ENCODE results near the gene ITIH5. TPM values are rescaled to one million over a fixed set of nuclear protein-coding genes. Genes with fewer than 3 reads are reported as not detected.

Gene ITIH5
- total RNA-seq, 3 donors from 2014 or later (not counting 1 experiment from before 2014, with no cell fraction given): not detected

DNA sequence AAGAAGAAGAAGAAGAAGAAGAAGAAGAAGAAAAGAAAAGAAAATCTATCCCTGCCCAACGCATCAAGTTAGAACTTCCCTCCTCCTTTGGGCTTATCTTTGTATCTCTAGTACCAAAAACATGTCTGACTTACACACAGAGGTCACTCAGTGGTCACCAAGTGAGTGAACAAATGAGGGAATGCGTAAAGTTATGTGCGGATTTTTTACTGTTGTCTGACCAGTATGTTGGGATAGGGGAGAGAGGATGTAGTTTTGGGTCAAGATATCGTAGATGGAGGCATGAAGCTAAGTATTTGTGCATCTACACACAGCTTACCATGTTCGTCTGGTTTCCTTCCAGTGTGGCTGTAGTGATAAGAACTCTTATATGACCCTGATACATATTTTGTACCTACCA is 99.9 kb downstream of the ITIH5 start:
- H3K27ac Mint-ChIP-seq: no peak overlapping the region
- no peak overlapping the region for H3K4me3 Mint-ChIP-seq
- WGBS (ENCODE audit: insufficient coverage): 100% methylated on average over 4 of the region's 5 CpGs
- Histone ChIP-seq H3K9me3 (ENCODE audit: control insufficient read depth, insufficient read depth, low read length) (no peaks in the 10 kb centered on the region), H3K36me3 (ENCODE audit: control insufficient read depth, insufficient read depth, low read length) (no peaks in the 10 kb centered on the region), H3K27me3 (ENCODE audit: control insufficient read depth, insufficient read depth, low read length) (no peaks in the 10 kb centered on the region), H3K4me3 (ENCODE audit: low read length) (no peak overlapping the region), H3K27ac (ENCODE audit: low read length) (no peak overlapping the region), H3K4me1 (ENCODE audit: control insufficient read depth, insufficient read depth, low read length) (no peaks in the 10 kb centered on the region)
- H3K36me3 Mint-ChIP-seq: no peaks in the 10 kb centered on the region
- no peak for ATAC-seq
- intact Hi-C loops (cut with micrococcal nuclease): no loop called here
- peaks cover 0 to 1% of the 10 kb centered on the region in 2 donors for H3K27me3 Mint-ChIP-seq (ENCODE audit: low read depth in 2 of 2)
- TF ChIP-seq, protein P1, sequence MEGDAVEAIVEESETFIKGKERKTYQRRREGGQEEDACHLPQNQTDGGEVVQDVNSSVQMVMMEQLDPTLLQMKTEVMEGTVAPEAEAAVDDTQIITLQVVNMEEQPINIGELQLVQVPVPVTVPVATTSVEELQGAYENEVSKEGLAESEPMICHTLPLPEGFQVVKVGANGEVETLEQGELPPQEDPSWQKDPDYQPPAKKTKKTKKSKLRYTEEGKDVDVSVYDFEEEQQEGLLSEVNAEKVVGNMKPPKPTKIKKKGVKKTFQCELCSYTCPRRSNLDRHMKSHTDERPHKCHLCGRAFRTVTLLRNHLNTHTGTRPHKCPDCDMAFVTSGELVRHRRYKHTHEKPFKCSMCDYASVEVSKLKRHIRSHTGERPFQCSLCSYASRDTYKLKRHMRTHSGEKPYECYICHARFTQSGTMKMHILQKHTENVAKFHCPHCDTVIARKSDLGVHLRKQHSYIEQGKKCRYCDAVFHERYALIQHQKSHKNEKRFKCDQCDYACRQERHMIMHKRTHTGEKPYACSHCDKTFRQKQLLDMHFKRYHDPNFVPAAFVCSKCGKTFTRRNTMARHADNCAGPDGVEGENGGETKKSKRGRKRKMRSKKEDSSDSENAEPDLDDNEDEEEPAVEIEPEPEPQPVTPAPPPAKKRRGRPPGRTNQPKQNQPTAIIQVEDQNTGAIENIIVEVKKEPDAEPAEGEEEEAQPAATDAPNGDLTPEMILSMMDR (IDR thresholded peaks at IDR 0.05): no peak
- H3K9me3 Mint-ChIP-seq: no peaks in the 10 kb centered on the region
- no peak for DNase-seq
- no peaks in the 10 kb centered on the region for H3K4me1 Mint-ChIP-seq

DNA sequence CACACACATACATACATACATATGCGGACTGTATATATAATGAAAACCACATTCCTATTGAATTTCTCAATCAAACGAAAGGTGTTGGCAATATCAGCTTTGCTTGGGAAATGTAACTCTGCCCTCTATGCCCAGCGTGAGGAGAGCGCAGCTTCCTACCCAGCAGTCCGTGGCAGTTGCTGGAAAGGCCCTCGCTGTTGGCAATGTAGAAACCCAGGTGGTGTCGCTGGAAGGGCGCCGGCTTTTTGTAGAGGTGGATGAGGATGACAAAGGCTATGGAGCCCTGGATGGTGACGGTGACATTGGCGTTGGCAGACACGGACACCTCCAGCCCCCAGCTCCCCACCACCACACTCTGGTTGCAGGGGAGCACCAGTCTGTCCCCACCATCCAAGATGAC is 100.9 kb downstream of the ITIH5 start:
- Mint-ChIP-seq H3K36me3 (no peaks in the 10 kb centered on the region), H3K4me3 (no peak overlapping the region), H3K9me3 (no peaks in the 10 kb centered on the region), H3K4me1 (no peaks in the 10 kb centered on the region), H3K27me3 (ENCODE audit: low read depth in 2 of 2) (peaks cover 0 to 3% of the 10 kb centered on the region in 2 donors), H3K27ac (no peak overlapping the region)
- H3K27me3 ChIP-seq (ENCODE audit: control insufficient read depth, insufficient read depth, low read length): no peaks in the 10 kb centered on the region
- H3K4me1 ChIP-seq (ENCODE audit: control insufficient read depth, insufficient read depth, low read length): no peaks in the 10 kb centered on the region
- DNase-seq (no peak), ATAC-seq (no peak)
- no peak overlapping the region for H3K4me3 ChIP-seq (ENCODE audit: low read length)
- TF ChIP-seq, protein P1 (IDR thresholded peaks at IDR 0.05): no peak
- intact Hi-C loops (cut with micrococcal nuclease): no loop called here
- no peak overlapping the region for H3K27ac ChIP-seq (ENCODE audit: low read length)
- H3K36me3 ChIP-seq (ENCODE audit: control insufficient read depth, insufficient read depth, low read length): no peaks in the 10 kb centered on the region
- H3K9me3 ChIP-seq (ENCODE audit: control insufficient read depth, insufficient read depth, low read length): no peaks in the 10 kb centered on the region
- 94% methylated on average over 7 of the region's 12 CpGs for WGBS (ENCODE audit: insufficient coverage)

- no peaks in the 10 kb centered on the region for H3K4me1 Mint-ChIP-seq
- H3K4me3 Mint-ChIP-seq: no peak overlapping the region
- no peaks in the 10 kb centered on the region for H3K36me3 ChIP-seq (ENCODE audit: control insufficient read depth, insufficient read depth, low read length)
- no peak overlapping the region for H3K4me3 ChIP-seq (ENCODE audit: low read length)
- intact Hi-C loops (cut with micrococcal nuclease): no loop called here
- no peaks in the 10 kb centered on the region for H3K9me3 ChIP-seq (ENCODE audit: control insufficient read depth, insufficient read depth, low read length)
- peaks cover 0 to 7% of the 10 kb centered on the region in 2 donors for H3K27me3 Mint-ChIP-seq (ENCODE audit: low read depth in 2 of 2)
- H3K9me3 Mint-ChIP-seq: no peaks in the 10 kb centered on the region
- no peaks in the 10 kb centered on the region for H3K36me3 Mint-ChIP-seq
- no peak for DNase-seq
- H3K4me1 ChIP-seq (ENCODE audit: control insufficient read depth, insufficient read depth, low read length): no peaks in the 10 kb centered on the region
- TF ChIP-seq, protein P1 (IDR thresholded peaks at IDR 0.05): no peak
- no peaks in the 10 kb centered on the region for H3K27me3 ChIP-seq (ENCODE audit: control insufficient read depth, insufficient read depth, low read length)
- H3K27ac Mint-ChIP-seq: no peak overlapping the region
- no peak for ATAC-seq
- 47% methylated on average over 14 of the region's 14 CpGs for WGBS (ENCODE audit: insufficient coverage)
- H3K27ac ChIP-seq (ENCODE audit: low read length): no peak overlapping the region
Measured at GRCh38 chr10:7563770-7564169, 103.0 kb downstream of the ITIH5 start.

GRCh38 chr10:7563368-7563767 is 103.4 kb downstream of the ITIH5 start:
- intact Hi-C loops (cut with micrococcal nuclease): no loop called here
- no peaks in the 10 kb centered on the region for H3K4me1 Mint-ChIP-seq
- H3K9me3 ChIP-seq (ENCODE audit: control insufficient read depth, insufficient read depth, low read length): no peaks in the 10 kb centered on the region
- no peaks in the 10 kb centered on the region for H3K4me1 ChIP-seq (ENCODE audit: control insufficient read depth, insufficient read depth, low read length)
- 49% methylated on average over 5 of the region's 7 CpGs for WGBS (ENCODE audit: insufficient coverage)
- H3K27ac Mint-ChIP-seq: no peak overlapping the region
- no peaks in the 10 kb centered on the region for H3K9me3 Mint-ChIP-seq
- H3K27me3 ChIP-seq (ENCODE audit: control insufficient read depth, insufficient read depth, low read length): no peaks in the 10 kb centered on the region
- peaks cover 0 to 7% of the 10 kb centered on the region in 2 donors for H3K27me3 Mint-ChIP-seq (ENCODE audit: low read depth in 2 of 2)
- H3K4me3 ChIP-seq (ENCODE audit: low read length): no peak overlapping the region
- TF ChIP-seq, protein P1 (IDR thresholded peaks at IDR 0.05): no peak
- DNase-seq: no peak
- no peak for ATAC-seq
- no peaks in the 10 kb centered on the region for H3K36me3 Mint-ChIP-seq
- no peak overlapping the region for H3K4me3 Mint-ChIP-seq
- H3K27ac ChIP-seq (ENCODE audit: low read length): no peak overlapping the region
- H3K36me3 ChIP-seq (ENCODE audit: control insufficient read depth, insufficient read depth, low read length): no peaks in the 10 kb centered on the region
